Sigmoid colon (tissue), 7 donors: ENCODE results near the gene LY6G6F. TPM values are rescaled to one million over a fixed set of nuclear protein-coding genes. Genes with fewer than 3 reads are reported as not detected.

ENCODE experiments used
- DNase-seq: peaks from one replicate; pipeline ENCODE4 v3.0.0-alpha.2; 2019
- H3K27ac ChIP-seq, 4 donors: fragments of 200-600 bp; sonication (generic); one replicate each; pipeline ENCODE4 v1.5.1; 2016 to 2019; ENCODE audit warnings: mild to moderate bottlenecking in 1 of 4
- H3K27me3 ChIP-seq, 3 donors: fragments of 200-600 bp; sonication (generic); one replicate each; pipeline ENCODE4 v1.5.1; 2019; ENCODE audit warnings: mild to moderate bottlenecking in 1 of 3
- H3K36me3 ChIP-seq, 4 donors: fragments of 200-600 bp; sonication (generic); one replicate each; pipeline ENCODE4 v1.5.1; 2016 to 2019
- H3K4me1 ChIP-seq, 4 donors: fragments of 200-600 bp; sonication (generic); one replicate each; pipeline ENCODE4 v1.5.1; 2017 to 2019
- H3K4me3 ChIP-seq, 4 donors: fragments of 200-600 bp; sonication (generic); one replicate each; pipeline ENCODE4 v1.5.1; 2017 to 2019; ENCODE audit warnings: mild to moderate bottlenecking in 2 of 4, moderate library complexity in 1 of 4
- H3K9me3 ChIP-seq, 4 donors: fragments of 200-600 bp in 3 of 4; sonication (generic) in 3 of 4; one replicate each; pipeline versions ENCODE4 v1.5.1 to v1.6.1; 2013 to 2019
- CTCF ChIP-seq, 4 experiments: fragments of 450-650 bp in 3 of 4; fragments of 200-600 bp in 1 of 4; IDR thresholded peaks; one replicate each; pipeline ENCODE4 v1.5.1; 2016 to 2019; ENCODE audit warnings: antibody characterized with exemption in 4 of 4, mild to moderate bottlenecking in 3 of 4, moderate library complexity in 2 of 4
- EP300 ChIP-seq, 4 donors: sonication (generic); formaldehyde crosslinking; IDR thresholded peaks; one replicate each; pipeline ENCODE4 v1.6.1; 2017; ENCODE audit warnings: antibody characterized with exemption in 4 of 4
- POLR2A ChIP-seq, 2 donors: fragments of 450-650 bp; IDR thresholded peaks; one replicate each; pipeline ENCODE4 v1.6.1; 2016; ENCODE audit warnings: antibody characterized with exemption in 2 of 2, mild to moderate bottlenecking in 2 of 2, moderate library complexity in 2 of 2
- POLR2AphosphoS5 ChIP-seq, 4 donors: sonication (generic); formaldehyde crosslinking; IDR thresholded peaks; one replicate each; pipeline ENCODE4 v1.6.1; 2017; ENCODE audit warnings: antibody characterized with exemption in 4 of 4
- WGBS, 2 donors: extraction: QIAGEN DNeasy Blood & Tissue Kit; methylation state at CpG; one replicate each; pipeline ENCODE4 v1.1.7; 2013; 5-methylcytosine and 5-hydroxymethylcytosine counted together
- intact Hi-C: fragments of 100-400 bp; cut with DNase I; formaldehyde crosslinking; loops from one replicate; pipeline ENCODE4 v1.15.1; 2023
- polyA plus RNA-seq, 3 donors: library from polyadenylated mRNA; stranded (reverse); fragments of 200-250 nt; gene quantifications; one replicate each; pipeline ENCODE4 v1.2.3, GENCODE V29; 2013
- total RNA-seq, 4 donors: library from RNA; depleted of rRNA; stranded (reverse); fragments of >200 nt; gene quantifications; one replicate each; pipeline ENCODE4 v1.1.0, GENCODE V29; 2016
- donor health status: healthy with polysubstance abuse.
- donor health status: Bipolar disorder and iron deficiency.
- donor health status: healthy.

Gene LY6G6F
- total and polyA plus RNA-seq, 7 donors = not detected

DNA sequence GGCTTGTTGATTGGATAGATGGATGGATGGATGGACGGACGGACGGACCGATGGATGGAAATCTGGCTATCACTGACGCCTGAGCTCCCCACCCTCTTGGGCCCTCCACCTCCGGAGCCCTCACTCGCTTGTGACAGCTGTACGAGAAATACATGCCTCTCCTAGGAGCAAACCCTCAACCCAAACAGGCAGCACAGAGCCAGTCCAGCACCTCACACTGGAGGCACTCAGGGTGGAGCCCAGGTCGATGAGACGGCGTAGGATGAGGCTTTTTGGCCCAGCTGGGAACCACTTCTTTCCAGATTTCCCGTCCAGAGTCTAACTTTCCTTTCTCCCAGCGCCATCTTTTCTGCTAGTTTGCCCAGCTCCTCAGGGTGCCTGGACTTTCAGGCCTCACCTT, 23.1 kb upstream of the LY6G6F start:
- no peaks in the 10 kb centered on the region for H3K27me3 ChIP-seq
- H3K27ac ChIP-seq = no peak overlapping the region
- H3K4me3 ChIP-seq = no peak overlapping the region
- intact Hi-C loops = loop anchor here (5.0 kb wide), 2 partner anchors 44 to 269 kb away; partner anchors contain the start of gene DDAH2
- H3K9me3 ChIP-seq = no peaks in the 10 kb centered on the region
- peaks cover 23 to 32% (median 26%) of the 10 kb centered on the region in 4 donors for H3K36me3 ChIP-seq
- WGBS, 2 donors = 78 to 80% methylated on average over 13 of the region's 13 CpGs
- no peak for DNase-seq
- TF ChIP-seq POLR2AphosphoS5 (IDR thresholded peaks at IDR 0.05) (no peak), POLR2A (IDR thresholded peaks at IDR 0.05) (no peak)
- H3K4me1 ChIP-seq = peaks cover 0 to 21% (median 13%) of the 10 kb centered on the region in 4 donors

GRCh38 chr6:31686483-31686882, 20.2 kb upstream of the LY6G6F start:
- TF ChIP-seq POLR2AphosphoS5 (IDR thresholded peaks at IDR 0.05) (no peak), CTCF (IDR thresholded peaks at IDR 0.05) (no peak), EP300 (IDR thresholded peaks at IDR 0.05) (no peak), POLR2A (IDR thresholded peaks at IDR 0.05) (no peak)
- Histone ChIP-seq H3K9me3 (no peaks in the 10 kb centered on the region), H3K4me3 (no peak overlapping the region), H3K4me1 (peaks cover 0 to 8% (median 2%) of the 10 kb centered on the region in 4 donors), H3K36me3 (peaks cover 43 to 61% (median 54%) of the 10 kb centered on the region in 4 donors), H3K27ac (no peak overlapping the region), H3K27me3 (no peaks in the 10 kb centered on the region)
- DNase-seq = no peak
- WGBS, 2 donors = 86 to 92% methylated on average over 5 of the region's 5 CpGs
- intact Hi-C loops = no loop called here

- peaks cover 49 to 69% (median 60%) of the 10 kb centered on the region in 4 donors for H3K36me3 ChIP-seq
- no peaks in the 10 kb centered on the region for H3K27me3 ChIP-seq
- peaks cover 0 to 4% (median 0%) of the 10 kb centered on the region in 4 donors for H3K4me1 ChIP-seq
- H3K4me3 ChIP-seq = no peak overlapping the region
- no peaks in the 10 kb centered on the region for H3K9me3 ChIP-seq
- WGBS, 2 donors = 87 to 93% methylated on average over 8 of the region's 8 CpGs
- DNase-seq = no peak
- intact Hi-C loops = no loop called here
- H3K27ac ChIP-seq = no peak overlapping the region
- TF ChIP-seq POLR2AphosphoS5 (IDR thresholded peaks at IDR 0.05) = no peak
- TF ChIP-seq EP300 (IDR thresholded peaks at IDR 0.05) = no peak
- no peak for TF ChIP-seq CTCF (IDR thresholded peaks at IDR 0.05)
- TF ChIP-seq POLR2A (IDR thresholded peaks at IDR 0.05) = no peak
Observed at GRCh38 chr6:31687321-31687720, 19.3 kb upstream of the LY6G6F start.

- Histone ChIP-seq H3K27me3 (no peaks in the 10 kb centered on the region), H3K9me3 (no peaks in the 10 kb centered on the region), H3K4me1 (peaks cover 0 to 3% (median 0%) of the 10 kb centered on the region in 4 donors), H3K36me3 (peaks cover 53 to 77% (median 66%) of the 10 kb centered on the region in 4 donors), H3K27ac (no peak overlapping the region), H3K4me3 (no peak overlapping the region)
- WGBS, 2 donors = 88 to 91% methylated on average over 14 of the region's 14 CpGs
- TF ChIP-seq POLR2AphosphoS5 (IDR thresholded peaks at IDR 0.05) = no peak
- TF ChIP-seq POLR2A (IDR thresholded peaks at IDR 0.05) = no peak
- no peak for TF ChIP-seq EP300 (IDR thresholded peaks at IDR 0.05)
- TF ChIP-seq CTCF (IDR thresholded peaks at IDR 0.05) = no peak
- DNase-seq = no peak
- intact Hi-C loops = no loop called here
Observed at GRCh38 chr6:31687860-31688693, 18.6 kb upstream of the LY6G6F start.

DNA sequence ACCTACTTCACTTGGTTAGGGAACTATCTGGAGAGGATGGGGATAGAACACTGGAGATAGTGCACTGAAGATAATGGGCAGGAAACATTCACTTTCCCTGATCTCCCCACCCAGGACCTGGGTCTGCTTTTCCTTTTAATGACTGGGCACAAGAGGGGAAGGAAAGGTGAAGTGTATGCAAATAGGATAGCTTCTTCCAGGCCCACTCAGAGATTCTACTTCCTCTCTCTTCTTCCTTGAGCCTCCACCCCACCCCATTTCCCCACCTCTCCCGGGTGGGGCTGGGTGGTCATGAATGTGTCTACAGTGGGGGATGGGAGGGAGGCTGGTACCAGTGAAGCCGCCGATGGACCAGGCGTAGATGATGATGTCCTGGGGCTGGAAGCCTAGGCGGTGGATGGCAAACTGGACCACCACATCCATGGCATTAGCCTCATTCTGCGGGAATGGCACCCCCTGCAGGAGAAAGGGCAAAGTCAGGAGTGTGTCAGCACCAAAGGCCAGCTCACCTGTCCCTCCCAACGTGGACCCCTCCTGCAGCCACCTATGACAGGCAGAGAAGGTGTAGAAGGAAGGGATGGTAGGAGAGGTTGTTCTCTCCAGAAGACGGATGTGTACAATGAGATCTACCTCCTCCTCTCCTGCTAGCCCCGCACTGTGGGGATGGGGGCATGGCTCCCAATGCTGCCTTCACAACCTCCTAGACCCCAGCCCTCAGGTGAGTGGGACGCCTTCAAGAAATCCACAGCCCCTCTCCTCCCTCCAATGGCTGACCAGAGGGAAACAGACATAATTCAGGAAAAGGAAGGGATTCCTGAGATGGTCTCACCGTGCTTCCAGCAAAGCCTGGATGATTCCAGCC, 17.2 kb upstream of the LY6G6F start:
- H3K36me3 ChIP-seq = peaks cover 59 to 91% (median 74%) of the 10 kb centered on the region in 4 donors
- H3K9me3 ChIP-seq = no peaks in the 10 kb centered on the region
- no peak for TF ChIP-seq CTCF (IDR thresholded peaks at IDR 0.05)
- TF ChIP-seq EP300 (IDR thresholded peaks at IDR 0.05) = no peak
- TF ChIP-seq POLR2AphosphoS5 (IDR thresholded peaks at IDR 0.05) = no peak
- TF ChIP-seq POLR2A (IDR thresholded peaks at IDR 0.05) = no peak
- DNase-seq = no peak
- no peak overlapping the region for H3K4me3 ChIP-seq
- H3K27me3 ChIP-seq = no peaks in the 10 kb centered on the region
- WGBS, 2 donors = 76 to 86% methylated on average over 11 of the region's 11 CpGs
- intact Hi-C loops = no loop called here
- H3K4me1 ChIP-seq = no peaks in the 10 kb centered on the region
- H3K27ac ChIP-seq = no peak overlapping the region
